NCI-H2196 treated with DMSO at 0.1 percent for 48 hours (cell line): ENCODE results near the gene LCE1D.

ENCODE experiments used
- DNase-seq: peaks from one replicate; lab custom pipeline; 2025; ENCODE audit not compliant: unreplicated experiment; lab: John Stamatoyannopoulos, UW

Gene LCE1D

GRCh38 chr1:152811671-152812070, 15.2 kb downstream of the LCE1D start, which contains the start of gene LCE1B:
Gene LCE1B, plus strand, starts transcription at chr1:152811971. Its CDS starts 476 bp downstream, at chr1:152812447.
- DNase-seq, result no peak

- no peak for DNase-seq
Measured at GRCh38 chr1:152817309-152817708, 20.8 kb downstream of the LCE1D start.

GRCh38 chr1:152823294-152823693, 26.8 kb downstream of the LCE1D start:
- no peak for DNase-seq

- DNase-seq, result no peak
Measured at GRCh38 chr1:152824964-152825363, 28.4 kb downstream of the LCE1D start.

GRCh38 chr1:152827173-152827572, 30.7 kb downstream of the LCE1D start, which contains the start of gene LCE1A:
Gene LCE1A, plus strand, starts transcription at chr1:152827473. Its CDS starts 0 bp downstream, at chr1:152827473.
- no peak for DNase-seq

GRCh38 chr1:152836870-152837269, 40.3 kb downstream of the LCE1D start:
- no peak for DNase-seq

- DNase-seq, result no peak
Measured at GRCh38 chr1:152842556-152842955, 46.0 kb downstream of the LCE1D start, which contains the start of gene LCE6A. Gene LCE6A, plus strand, starts transcription at chr1:152842856. Its CDS starts 665 bp downstream, at chr1:152843521.
